Ovary (tissue), 3 donors: Measurements from ENCODE around the gene FKBP1B.

ENCODE experiments used
- EP300 ChIP-seq: sonication (generic); formaldehyde crosslinking; IDR thresholded peaks from one replicate; pipeline ENCODE4 v1.6.1; 2017; ENCODE audit warnings: antibody characterized with exemption
- POLR2A ChIP-seq: fragments of 450-650 bp; IDR thresholded peaks from one replicate; pipeline ENCODE4 v1.6.1; 2017; ENCODE audit warnings: antibody characterized with exemption, mild to moderate bottlenecking, moderate library complexity
- TF ChIP-seq, protein P1 (sequence below), 3 donors: fragments of 450-650 bp in 2 of 3; fragments of 200-600 bp in 1 of 3; IDR thresholded peaks; one replicate each; pipeline versions ENCODE4 v1.5.1 to v1.8.0; 2016 to 2022; ENCODE audit warnings: antibody characterized with exemption in 3 of 3, mild to moderate bottlenecking in 1 of 3
- donor health status: DM: no; HTN: no; CAD: no.

DNA sequence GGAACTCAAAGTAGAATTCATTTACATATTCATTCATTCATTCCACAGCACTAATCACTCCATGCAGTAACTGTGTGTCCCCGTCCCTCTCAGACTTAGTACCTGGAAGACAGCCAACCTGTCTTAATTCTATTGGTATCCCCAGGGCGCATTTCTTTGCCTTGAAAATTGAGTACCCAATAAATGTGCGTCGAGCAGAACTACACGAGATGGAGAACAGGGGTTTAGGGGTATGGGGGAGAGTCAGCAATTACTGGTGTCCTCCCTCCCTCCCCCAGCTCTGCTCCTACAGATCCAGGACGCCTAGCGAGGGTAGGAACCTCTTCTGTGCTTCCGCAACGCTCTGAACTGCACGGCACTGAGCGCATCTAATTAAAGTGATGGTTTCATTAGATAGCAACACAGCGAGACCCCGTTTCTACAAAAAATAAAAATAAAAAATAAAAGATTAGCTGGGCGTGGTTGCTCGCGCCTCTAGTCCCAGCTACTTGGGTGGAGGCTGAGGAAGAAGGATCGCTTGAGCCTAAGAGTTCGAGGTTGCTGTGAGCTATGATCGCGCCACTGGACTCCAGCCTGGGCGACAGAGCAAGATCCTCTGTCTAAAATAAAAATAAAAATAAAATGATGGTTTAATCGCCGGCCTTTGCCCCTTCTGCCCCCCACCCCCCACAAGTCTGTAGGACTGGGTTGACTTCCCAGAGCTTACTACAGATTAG, 614 bp upstream of the FKBP1B start:
- TF ChIP-seq, protein P1, sequence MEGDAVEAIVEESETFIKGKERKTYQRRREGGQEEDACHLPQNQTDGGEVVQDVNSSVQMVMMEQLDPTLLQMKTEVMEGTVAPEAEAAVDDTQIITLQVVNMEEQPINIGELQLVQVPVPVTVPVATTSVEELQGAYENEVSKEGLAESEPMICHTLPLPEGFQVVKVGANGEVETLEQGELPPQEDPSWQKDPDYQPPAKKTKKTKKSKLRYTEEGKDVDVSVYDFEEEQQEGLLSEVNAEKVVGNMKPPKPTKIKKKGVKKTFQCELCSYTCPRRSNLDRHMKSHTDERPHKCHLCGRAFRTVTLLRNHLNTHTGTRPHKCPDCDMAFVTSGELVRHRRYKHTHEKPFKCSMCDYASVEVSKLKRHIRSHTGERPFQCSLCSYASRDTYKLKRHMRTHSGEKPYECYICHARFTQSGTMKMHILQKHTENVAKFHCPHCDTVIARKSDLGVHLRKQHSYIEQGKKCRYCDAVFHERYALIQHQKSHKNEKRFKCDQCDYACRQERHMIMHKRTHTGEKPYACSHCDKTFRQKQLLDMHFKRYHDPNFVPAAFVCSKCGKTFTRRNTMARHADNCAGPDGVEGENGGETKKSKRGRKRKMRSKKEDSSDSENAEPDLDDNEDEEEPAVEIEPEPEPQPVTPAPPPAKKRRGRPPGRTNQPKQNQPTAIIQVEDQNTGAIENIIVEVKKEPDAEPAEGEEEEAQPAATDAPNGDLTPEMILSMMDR (IDR thresholded peaks at IDR 0.05) = no peak
- TF ChIP-seq POLR2A (no peak), EP300 (no peak)
